Activated naive CD4-positive, alpha-beta T cell treated with anti-CD3 and anti-CD28 coated beads, Interleukin-2, amount 10 ng/mL, durations not matched to agents 7 days and 5 days (primary cell): ENCODE data around the gene STK39.

ENCODE experiments used
- CTCF ChIA-PET: fragments of 350-600 bp; sonication (Branson Sonifier 250); formaldehyde crosslinking; loops from one replicate; lab custom pipeline; 2021; ENCODE audit warnings: antibody characterized with exemption; lab: Charles Lee
- DNase-seq: peaks from one replicate; pipeline ENCODE4 v3.0.0-alpha.2; 2020
- H3K27ac Mint-ChIP-seq: one replicate; pipeline ENCODE4 v1.8.0; 2021; ENCODE audit warnings: mild to moderate bottlenecking, moderate library complexity, mixed read lengths
- H3K27me3 Mint-ChIP-seq: one replicate; pipeline ENCODE4 v1.8.0; 2021; ENCODE audit warnings: mild to moderate bottlenecking, mixed read lengths
- H3K36me3 Mint-ChIP-seq: one replicate; pipeline ENCODE4 v1.8.0; 2021; ENCODE audit warnings: mixed read lengths
- H3K4me1 Mint-ChIP-seq: one replicate; pipeline ENCODE4 v1.8.0; 2021; ENCODE audit warnings: mixed read lengths
- H3K4me3 Mint-ChIP-seq: one replicate; pipeline ENCODE4 v1.8.0; 2021; ENCODE audit warnings: mild to moderate bottlenecking, moderate library complexity, mixed read lengths
- H3K9me3 Mint-ChIP-seq: one replicate; pipeline ENCODE4 v1.8.0; 2021; ENCODE audit warnings: mixed read lengths

The STK39 gene

GRCh38 chr2:168037778-168038177 is 209.6 kb downstream of the STK39 start:
- Mint-ChIP-seq H3K9me3 (no peaks in the 10 kb centered on the region), H3K4me1 (peaks cover 4% of the 10 kb centered on the region), H3K4me3 (no peak overlapping the region), H3K27ac (no peak overlapping the region), H3K36me3 (peaks cover 6% of the 10 kb centered on the region), H3K27me3 (no peaks in the 10 kb centered on the region)
- CTCF ChIA-PET: no interaction called here
- DNase-seq: no peak

DNA sequence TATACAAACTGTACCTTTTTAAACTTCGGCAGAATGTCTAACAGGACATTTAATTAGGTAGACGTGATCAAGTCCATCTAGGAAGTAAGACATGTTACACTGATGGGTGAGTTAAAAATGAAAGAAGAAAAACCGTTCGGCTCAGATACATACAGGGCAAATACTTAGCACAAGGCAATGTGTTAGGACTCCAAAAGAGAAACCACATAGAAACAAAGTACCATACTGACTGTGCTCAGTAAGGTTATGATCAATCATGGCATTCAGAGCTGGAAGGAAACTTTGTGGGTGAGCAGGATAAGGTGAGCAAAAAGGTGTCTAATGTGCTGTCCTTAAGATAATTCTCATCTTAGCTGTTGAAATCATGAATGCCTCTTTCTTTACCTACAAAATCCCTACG is 211.9 kb downstream of the STK39 start:
- CTCF ChIA-PET: no interaction called here
- H3K4me1 Mint-ChIP-seq: no peaks in the 10 kb centered on the region
- peaks cover 7% of the 10 kb centered on the region for H3K36me3 Mint-ChIP-seq
- H3K27me3 Mint-ChIP-seq: no peaks in the 10 kb centered on the region
- no peak overlapping the region for H3K4me3 Mint-ChIP-seq
- H3K9me3 Mint-ChIP-seq: no peaks in the 10 kb centered on the region
- no peak for DNase-seq
- H3K27ac Mint-ChIP-seq: no peak overlapping the region

- Mint-ChIP-seq H3K27ac (no peak overlapping the region), H3K4me3 (no peak overlapping the region), H3K4me1 (no peaks in the 10 kb centered on the region), H3K9me3 (no peaks in the 10 kb centered on the region), H3K27me3 (no peaks in the 10 kb centered on the region), H3K36me3 (peaks cover 7% of the 10 kb centered on the region)
- no peak for DNase-seq
- CTCF ChIA-PET: no interaction called here
Measured at GRCh38 chr2:168034616-168035015, 212.8 kb downstream of the STK39 start.

DNA sequence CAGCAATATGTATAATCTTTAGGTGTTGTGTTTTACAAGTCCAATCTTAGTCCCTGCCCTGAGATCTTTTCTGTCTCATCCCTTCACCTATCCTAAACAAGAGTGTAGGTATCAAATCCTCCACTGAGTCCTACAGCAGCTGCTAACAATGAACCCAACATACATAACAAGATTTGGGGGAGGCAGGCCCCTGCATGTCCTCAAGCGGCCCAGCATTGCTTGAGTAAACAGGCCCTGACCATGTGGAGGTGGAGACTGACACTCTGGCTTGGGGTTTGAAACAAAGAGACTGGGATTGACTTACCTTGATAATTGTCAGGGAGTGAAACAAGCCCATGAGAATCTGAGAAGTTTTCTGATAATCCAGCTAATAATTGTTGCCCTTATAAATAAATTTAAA is 213.4 kb downstream of the STK39 start:
- DNase-seq: no peak
- CTCF ChIA-PET: no interaction called here
- no peak overlapping the region for H3K4me3 Mint-ChIP-seq
- H3K27ac Mint-ChIP-seq: no peak overlapping the region
- no peaks in the 10 kb centered on the region for H3K4me1 Mint-ChIP-seq
- H3K9me3 Mint-ChIP-seq: no peaks in the 10 kb centered on the region
- no peaks in the 10 kb centered on the region for H3K27me3 Mint-ChIP-seq
- peaks cover 7% of the 10 kb centered on the region for H3K36me3 Mint-ChIP-seq

- no peak overlapping the region for H3K4me3 Mint-ChIP-seq
- CTCF ChIA-PET: interaction anchor here (1.0 kb wide), 1 partner anchor 87 kb away, joined by 3 read pairs; no protein-coding TSS in a partner anchor
- H3K27me3 Mint-ChIP-seq: no peaks in the 10 kb centered on the region
- H3K4me1 Mint-ChIP-seq: no peaks in the 10 kb centered on the region
- H3K9me3 Mint-ChIP-seq: no peaks in the 10 kb centered on the region
- H3K36me3 Mint-ChIP-seq: peaks cover 7% of the 10 kb centered on the region
- no peak overlapping the region for H3K27ac Mint-ChIP-seq
- no peak for DNase-seq
Measured at GRCh38 chr2:168032091-168032490, 215.3 kb downstream of the STK39 start.

GRCh38 chr2:168030862-168031624 is 216.4 kb downstream of the STK39 start:
- H3K27me3 Mint-ChIP-seq: no peaks in the 10 kb centered on the region
- no peak overlapping the region for H3K4me3 Mint-ChIP-seq
- no peaks in the 10 kb centered on the region for H3K4me1 Mint-ChIP-seq
- H3K36me3 Mint-ChIP-seq: peaks cover 7% of the 10 kb centered on the region
- no peak overlapping the region for H3K27ac Mint-ChIP-seq
- DNase-seq: no peak
- CTCF ChIA-PET: no interaction called here
- H3K9me3 Mint-ChIP-seq: no peaks in the 10 kb centered on the region

- H3K36me3 Mint-ChIP-seq: peaks cover 1% of the 10 kb centered on the region
- no peak for DNase-seq
- CTCF ChIA-PET: interaction anchor here (1.5 kb wide), 1 partner anchor 91 kb away, joined by 3 read pairs; no protein-coding TSS in a partner anchor
Measured at GRCh38 chr2:168029071-168029470, 218.3 kb downstream of the STK39 start.

GRCh38 chr2:168028362-168028761 is 219.0 kb downstream of the STK39 start:
- Mint-ChIP-seq H3K9me3 (no peaks in the 10 kb centered on the region), H3K27me3 (no peaks in the 10 kb centered on the region), H3K4me1 (no peaks in the 10 kb centered on the region), H3K4me3 (no peak overlapping the region), H3K27ac (no peak overlapping the region), H3K36me3 (peaks cover 1% of the 10 kb centered on the region)
- DNase-seq: no peak
- CTCF ChIA-PET: no interaction called here

More at GRCh38 chr2:168029071-168029470, 218.3 kb downstream of the STK39 start:
- H3K4me1 Mint-ChIP-seq: no peaks in the 10 kb centered on the region
- H3K4me3 Mint-ChIP-seq: no peak overlapping the region
- H3K27me3 Mint-ChIP-seq: no peaks in the 10 kb centered on the region
- H3K9me3 Mint-ChIP-seq: no peaks in the 10 kb centered on the region
- H3K27ac Mint-ChIP-seq: no peak overlapping the region

- no peaks in the 10 kb centered on the region for H3K27me3 Mint-ChIP-seq
- H3K4me3 Mint-ChIP-seq: no peak overlapping the region
- no peak overlapping the region for H3K27ac Mint-ChIP-seq
- H3K4me1 Mint-ChIP-seq: no peaks in the 10 kb centered on the region
- H3K36me3 Mint-ChIP-seq: peaks cover 1% of the 10 kb centered on the region
- no peak for DNase-seq
- no peaks in the 10 kb centered on the region for H3K9me3 Mint-ChIP-seq
- CTCF ChIA-PET: no interaction called here
Measured at GRCh38 chr2:168025487-168026202, 221.8 kb downstream of the STK39 start.

DNA sequence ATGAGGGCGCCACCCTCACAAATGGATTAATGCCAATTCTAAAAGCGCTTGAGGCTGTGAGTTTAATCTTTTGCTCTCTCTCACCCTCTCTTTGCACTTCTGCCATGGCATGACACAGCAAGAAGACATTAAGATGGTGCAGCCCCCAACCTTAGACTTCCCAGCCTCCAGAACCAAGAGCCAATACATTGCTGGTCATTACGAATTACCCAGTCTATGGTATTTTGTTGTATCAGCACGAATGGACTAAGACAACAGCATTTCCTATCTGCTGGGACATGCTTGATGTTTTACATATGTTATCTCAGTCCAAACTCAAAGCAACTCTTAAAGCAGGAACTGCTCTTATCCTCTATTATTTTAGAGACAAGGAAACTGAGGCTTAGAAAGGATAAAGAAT is 222.9 kb downstream of the STK39 start:
- Mint-ChIP-seq H3K4me1 (no peaks in the 10 kb centered on the region), H3K4me3 (no peak overlapping the region), H3K27me3 (no peaks in the 10 kb centered on the region), H3K9me3 (no peaks in the 10 kb centered on the region), H3K27ac (no peak overlapping the region), H3K36me3 (peaks cover 1% of the 10 kb centered on the region)
- no peak for DNase-seq
- CTCF ChIA-PET: no interaction called here

DNA sequence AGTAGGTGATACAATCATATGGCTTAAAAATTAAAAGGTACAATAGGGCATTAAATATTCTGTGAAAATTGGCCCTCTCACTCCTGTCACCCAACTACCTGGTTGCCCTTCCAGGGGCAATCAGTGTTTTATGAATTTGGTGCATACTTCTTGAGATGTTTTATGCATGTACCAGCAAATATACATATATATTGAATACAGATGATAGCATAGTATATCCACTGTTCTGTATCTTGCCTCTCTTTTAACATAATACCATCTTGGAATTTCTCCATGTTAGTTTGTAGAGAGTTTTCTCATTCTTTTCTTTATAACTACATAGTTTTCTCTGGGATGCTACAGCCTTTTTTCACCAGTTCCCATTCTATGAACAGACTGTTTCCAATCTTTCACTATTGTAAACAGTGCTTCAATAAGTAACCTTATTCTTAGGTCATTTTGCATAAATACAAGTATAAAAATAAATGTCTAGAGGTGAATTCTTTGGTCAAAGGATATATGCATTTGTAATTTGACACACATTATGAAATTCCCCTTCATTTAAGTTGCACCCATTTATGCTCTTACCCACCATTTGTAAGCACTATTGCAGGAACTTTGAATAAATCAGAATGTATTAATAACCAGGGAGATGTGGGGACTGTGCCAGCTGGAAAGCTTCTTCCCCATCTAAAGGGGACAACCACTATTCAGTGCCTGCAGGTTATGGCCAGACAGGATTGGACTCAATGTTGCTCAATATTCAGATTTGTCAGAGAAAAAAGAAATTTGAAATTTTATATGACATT is 225.4 kb downstream of the STK39 start:
- DNase-seq: no peak
- Mint-ChIP-seq H3K4me3 (no peak overlapping the region), H3K9me3 (no peaks in the 10 kb centered on the region), H3K27me3 (no peaks in the 10 kb centered on the region), H3K27ac (no peak overlapping the region), H3K36me3 (peaks cover 1% of the 10 kb centered on the region), H3K4me1 (no peaks in the 10 kb centered on the region)
- CTCF ChIA-PET: no interaction called here

GRCh38 chr2:168015274-168015953 is 232.0 kb downstream of the STK39 start:
- Mint-ChIP-seq H3K27me3 (no peaks in the 10 kb centered on the region), H3K4me3 (no peak overlapping the region), H3K9me3 (no peaks in the 10 kb centered on the region), H3K4me1 (peaks cover 12% of the 10 kb centered on the region), H3K36me3 (peaks cover 3% of the 10 kb centered on the region), H3K27ac (no peak overlapping the region)
- DNase-seq: no peak
- CTCF ChIA-PET: no interaction called here

GRCh38 chr2:168009900-168010299 is 237.5 kb downstream of the STK39 start:
- Mint-ChIP-seq H3K27ac (no peak overlapping the region), H3K4me3 (no peak overlapping the region), H3K9me3 (no peaks in the 10 kb centered on the region), H3K4me1 (peaks cover 12% of the 10 kb centered on the region), H3K27me3 (no peaks in the 10 kb centered on the region), H3K36me3 (peaks cover 21% of the 10 kb centered on the region)
- DNase-seq: no peak
- CTCF ChIA-PET: no interaction called here

DNA sequence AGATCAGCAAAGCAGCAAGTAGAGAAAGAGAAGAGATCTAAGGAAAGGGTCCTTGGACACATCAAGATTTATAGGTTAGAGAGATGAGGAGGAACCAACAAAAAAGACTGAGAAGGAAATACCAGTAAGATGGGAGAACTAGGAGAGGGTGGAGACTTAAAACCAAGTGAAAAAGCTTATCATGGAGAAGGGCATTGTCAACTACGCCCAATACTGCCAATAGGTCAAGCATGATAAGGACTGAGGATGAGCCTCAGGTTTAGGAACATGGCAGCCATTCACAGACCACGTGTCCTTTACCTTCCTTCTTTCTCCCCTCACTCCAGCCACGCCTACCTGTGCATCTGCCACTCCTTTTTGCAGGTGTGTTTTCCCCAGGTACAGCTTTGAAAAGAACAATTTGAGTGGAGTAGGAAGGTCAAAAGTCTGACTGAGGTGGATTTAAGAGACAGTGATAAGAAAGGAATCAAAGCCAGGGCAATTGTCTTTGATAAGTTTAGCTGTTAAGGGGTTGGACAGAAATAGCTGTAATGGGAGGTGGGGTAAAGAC is 238.7 kb downstream of the STK39 start:
- Mint-ChIP-seq H3K4me1 (peaks cover 8% of the 10 kb centered on the region), H3K27ac (no peak overlapping the region), H3K27me3 (no peaks in the 10 kb centered on the region), H3K4me3 (no peak overlapping the region), H3K9me3 (no peaks in the 10 kb centered on the region), H3K36me3 (peaks cover 26% of the 10 kb centered on the region)
- DNase-seq: no peak
- CTCF ChIA-PET: no interaction called here
